Retina (tissue), 1 donor: Measurements from ENCODE around the gene SLC25A29.
"Not testable (repeated sequence)": the region's sequence is repeated elsewhere in the genome, so short reads cannot be mapped to it uniquely, and the experiment has no call there.

Source experiments
- DNase-seq: peaks from one replicate; pipeline ENCODE4 v3.0.0-alpha.2; 2016

Gene SLC25A29

GRCh38 chr14:100306101-100306997 is at the start of gene SLC25A29:
Gene SLC25A29 (minus strand): TSS chr14:100306444. CDS start chr14:100306232, 212 bp downstream.
- peak; percentile 87 for DNase-seq

- DNase-seq, result no peak
Observed at GRCh38 chr14:100350986-100351385, 44.7 kb upstream of the SLC25A29 start.

GRCh38 chr14:100350276-100350926 is 44.2 kb upstream of the SLC25A29 start:
- no peak for DNase-seq

GRCh38 chr14:100348784-100349685 is 42.8 kb upstream of the SLC25A29 start:
- no peak for DNase-seq

- no peak for DNase-seq
Observed at GRCh38 chr14:100348253-100348729, 42.0 kb upstream of the SLC25A29 start.

GRCh38 chr14:100346306-100347091 is 40.3 kb upstream of the SLC25A29 start:
- DNase-seq, result no peak

GRCh38 chr14:100345711-100346110 is 39.5 kb upstream of the SLC25A29 start:
- no peak for DNase-seq

- not testable (repeated sequence) for DNase-seq
Observed at GRCh38 chr14:100344657-100345056, 38.4 kb upstream of the SLC25A29 start.

GRCh38 chr14:100342826-100343225 is 36.6 kb upstream of the SLC25A29 start:
- not testable (repeated sequence) for DNase-seq

GRCh38 chr14:100342195-100342594 is 36.0 kb upstream of the SLC25A29 start:
- no peak for DNase-seq

- no peak for DNase-seq
Observed at GRCh38 chr14:100341301-100342031, 35.2 kb upstream of the SLC25A29 start.

- DNase-seq, result no peak
Observed at GRCh38 chr14:100340423-100340813, 34.2 kb upstream of the SLC25A29 start.

GRCh38 chr14:100339766-100340422 is 33.6 kb upstream of the SLC25A29 start:
- DNase-seq, result no peak

GRCh38 chr14:100336618-100337530 is 30.6 kb upstream of the SLC25A29 start:
- no peak for DNase-seq

- DNase-seq, result no peak
Observed at GRCh38 chr14:100334904-100335303, 28.7 kb upstream of the SLC25A29 start.

- no peak for DNase-seq
Observed at GRCh38 chr14:100333827-100334226, 27.6 kb upstream of the SLC25A29 start.

GRCh38 chr14:100333311-100333710 is 27.1 kb upstream of the SLC25A29 start:
- no peak for DNase-seq

- DNase-seq, result no peak
Observed at GRCh38 chr14:100332797-100333196, 26.6 kb upstream of the SLC25A29 start.

GRCh38 chr14:100332071-100332639 is 25.9 kb upstream of the SLC25A29 start:
- no peak for DNase-seq
